Stimulated activated CD8-positive, alpha-beta memory T cell treated with anti-CD3 and anti-CD28 coated beads, Interleukin-7, amount 100 ng/mL, for 1 hour (primary cell): ENCODE results near the gene PSMC5.
A peak's percentile ranks its signal among the peaks of the same experiment; 100 is the strongest.

Experiments
- DNase-seq, 2 donors: peaks; one replicate each; pipeline ENCODE4 v3.0.0-alpha.2; 2020; ENCODE audit warnings: low read depth in 2 of 2

The PSMC5 gene

DNA sequence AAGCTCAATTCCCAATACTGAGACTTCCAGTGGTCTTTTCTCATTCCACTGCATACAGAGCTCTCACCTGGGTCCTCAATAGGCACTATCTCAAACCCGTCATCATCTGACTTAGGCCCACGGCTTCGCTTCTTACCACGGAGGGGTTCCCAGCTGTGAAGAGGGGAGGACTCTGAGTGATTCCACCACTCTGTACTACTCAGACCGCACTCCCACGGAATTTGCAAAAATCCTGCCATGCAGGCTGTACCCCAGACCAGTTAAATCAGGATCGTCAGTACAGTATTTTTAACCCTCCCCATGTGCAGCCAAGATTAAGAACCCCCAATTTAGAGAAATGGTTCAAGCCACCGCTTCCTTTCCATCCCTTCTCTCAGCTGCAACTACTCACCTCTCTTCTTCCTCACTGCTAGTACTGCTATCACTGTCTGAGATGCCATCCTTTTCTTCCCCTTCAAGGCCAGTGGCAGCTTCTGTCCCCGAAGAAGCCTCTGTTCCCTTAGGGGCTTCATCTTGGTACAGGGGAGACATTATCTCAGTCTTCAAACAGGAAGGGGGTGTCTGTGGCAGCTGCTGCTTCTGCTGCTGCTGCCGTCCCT, 6.2 kb upstream of the PSMC5 start:
- DNase-seq: no peak

GRCh38 chr17:63821804-63822203, 5.4 kb upstream of the PSMC5 start:
- DNase-seq: no peak

DNA sequence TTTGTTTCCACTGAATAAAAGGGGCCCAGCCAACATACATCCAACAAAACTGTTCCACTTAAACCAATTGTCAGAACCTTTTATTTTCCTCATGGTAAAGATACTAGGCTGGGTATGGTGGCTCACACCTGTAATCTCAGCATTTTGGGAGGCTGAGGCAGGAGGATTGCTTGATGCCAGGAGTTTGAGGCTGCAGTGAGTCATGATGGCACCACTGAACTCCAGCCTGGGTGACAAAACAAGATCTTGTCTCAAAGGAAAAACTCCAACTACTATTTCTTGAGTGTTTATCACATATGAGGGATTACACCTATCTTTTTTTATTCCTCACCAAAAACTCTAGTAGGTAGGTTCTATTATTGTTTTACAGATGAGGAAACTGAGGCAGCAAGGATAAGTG, 4.7 kb upstream of the PSMC5 start:
- no peak for DNase-seq

- no peak for DNase-seq
These were observed 3.4 kb upstream of the PSMC5 start for GRCh38 chr17:63823659-63824331.

GRCh38 chr17:63824362-63824761, 2.9 kb upstream of the PSMC5 start:
- no peak for DNase-seq

DNA sequence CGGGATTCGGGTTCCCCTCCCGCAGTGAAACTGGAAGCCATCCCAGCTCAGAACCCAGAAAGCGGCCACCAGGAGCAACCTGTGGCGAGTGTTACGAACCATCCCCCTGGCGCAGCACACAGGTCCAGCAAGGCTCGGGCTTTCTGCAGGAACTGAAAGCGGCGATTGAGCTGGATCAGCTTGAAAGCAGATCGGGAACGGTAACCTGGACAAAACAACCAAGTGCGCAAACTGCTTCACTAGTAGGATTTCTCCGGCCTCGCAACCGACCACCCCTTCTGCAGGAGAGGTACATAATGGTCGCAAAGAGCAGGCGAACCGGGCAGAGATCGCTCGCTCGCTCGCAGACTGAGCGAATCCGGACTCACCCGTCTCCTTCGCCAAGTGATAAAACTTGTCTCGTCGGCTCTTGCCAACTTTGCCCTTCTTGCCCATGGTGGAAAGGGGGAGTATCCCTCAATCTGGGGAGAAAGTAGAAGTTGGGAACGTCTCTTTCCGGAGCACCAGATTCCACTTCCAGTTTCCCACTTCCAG, 696 bp upstream of the PSMC5 start:
- no peak for DNase-seq

DNA sequence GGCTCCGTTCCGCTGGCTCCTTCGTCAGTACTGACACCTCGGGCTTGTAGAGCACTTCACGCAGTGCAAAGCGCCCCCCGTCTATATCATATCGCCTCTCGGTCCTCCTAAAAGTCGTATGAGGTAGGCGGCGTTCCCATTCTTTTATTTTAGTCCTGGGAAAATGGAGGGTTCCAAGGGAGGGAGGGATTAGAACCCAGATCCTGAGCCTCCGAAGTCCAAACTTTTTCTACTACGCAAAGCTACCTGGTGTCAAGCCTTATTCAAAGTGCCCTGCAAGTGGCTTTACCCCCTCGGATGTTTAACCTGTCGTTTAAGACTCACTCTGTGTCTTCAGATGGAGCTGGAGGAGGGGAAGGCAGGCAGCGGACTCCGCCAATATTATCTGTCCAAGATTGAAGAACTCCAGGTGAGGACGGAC, 580 bp downstream of the PSMC5 start:
- DNase-seq: no peak

GRCh38 chr17:63828936-63829335, 1.7 kb downstream of the PSMC5 start:
- DNase-seq: no peak

DNA sequence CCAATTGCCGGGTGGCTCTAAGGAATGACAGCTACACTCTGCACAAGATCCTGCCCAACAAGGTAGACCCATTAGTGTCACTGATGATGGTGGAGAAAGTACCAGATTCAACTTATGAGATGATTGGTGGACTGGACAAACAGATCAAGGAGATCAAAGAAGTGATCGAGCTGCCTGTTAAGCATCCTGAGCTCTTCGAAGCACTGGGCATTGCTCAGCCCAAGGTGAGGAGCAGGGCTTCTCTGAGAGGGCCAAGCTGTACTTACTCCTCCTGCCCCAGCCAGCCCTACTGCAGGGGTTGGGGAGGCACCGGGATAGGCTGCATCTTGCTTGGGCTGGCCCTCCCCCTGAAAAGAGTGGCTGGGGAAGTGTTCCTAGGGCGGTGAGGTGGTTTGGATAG, 3.0 kb downstream of the PSMC5 start:
- DNase-seq: no peak

- DNase-seq: no peak
These were observed 3.8 kb downstream of the PSMC5 start for GRCh38 chr17:63830904-63831491.

- DNase-seq: no peak
These were observed 4.3 kb downstream of the PSMC5 start for GRCh38 chr17:63831505-63831904.

DNA sequence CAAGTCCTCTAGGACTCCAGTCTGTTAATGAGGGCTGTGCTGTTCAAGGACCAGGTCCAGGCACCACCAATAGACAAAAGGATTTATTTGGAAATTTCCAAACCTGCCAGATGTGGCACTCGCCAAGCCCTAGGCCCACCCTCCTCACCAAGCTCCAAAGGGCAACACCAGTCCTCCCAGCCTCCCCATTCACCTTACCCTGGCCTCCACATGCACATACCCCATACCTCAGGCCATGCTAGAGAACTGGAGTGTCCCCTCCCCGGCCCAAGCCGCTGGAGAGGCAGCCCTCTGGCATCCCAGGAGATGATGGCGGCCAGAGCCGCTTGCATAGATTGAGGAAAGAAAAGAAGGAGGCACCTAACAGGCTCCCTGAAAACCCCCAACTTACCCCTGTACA, 4.8 kb downstream of the PSMC5 start:
- DNase-seq: no peak

DNA sequence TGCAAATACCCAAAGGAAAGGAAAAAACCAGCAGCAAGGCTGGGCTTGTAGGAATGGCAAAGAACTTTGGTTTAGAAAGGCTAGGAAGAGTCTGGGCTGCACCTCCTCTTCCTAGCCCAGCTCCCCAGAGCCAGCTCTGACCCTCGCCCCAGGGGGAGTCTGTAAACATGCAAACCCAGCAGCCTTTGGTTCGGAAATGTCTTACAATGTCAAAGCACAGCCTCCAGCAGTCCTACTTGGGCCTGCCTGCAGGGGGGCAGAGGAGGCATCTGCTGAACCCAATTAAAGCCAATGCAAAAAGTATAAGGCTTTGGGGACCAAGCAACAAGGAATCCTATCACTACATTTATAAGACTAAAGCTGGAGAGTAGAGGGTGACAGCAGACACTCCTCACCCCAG, 5.2 kb downstream of the PSMC5 start:
- no peak for DNase-seq

DNA sequence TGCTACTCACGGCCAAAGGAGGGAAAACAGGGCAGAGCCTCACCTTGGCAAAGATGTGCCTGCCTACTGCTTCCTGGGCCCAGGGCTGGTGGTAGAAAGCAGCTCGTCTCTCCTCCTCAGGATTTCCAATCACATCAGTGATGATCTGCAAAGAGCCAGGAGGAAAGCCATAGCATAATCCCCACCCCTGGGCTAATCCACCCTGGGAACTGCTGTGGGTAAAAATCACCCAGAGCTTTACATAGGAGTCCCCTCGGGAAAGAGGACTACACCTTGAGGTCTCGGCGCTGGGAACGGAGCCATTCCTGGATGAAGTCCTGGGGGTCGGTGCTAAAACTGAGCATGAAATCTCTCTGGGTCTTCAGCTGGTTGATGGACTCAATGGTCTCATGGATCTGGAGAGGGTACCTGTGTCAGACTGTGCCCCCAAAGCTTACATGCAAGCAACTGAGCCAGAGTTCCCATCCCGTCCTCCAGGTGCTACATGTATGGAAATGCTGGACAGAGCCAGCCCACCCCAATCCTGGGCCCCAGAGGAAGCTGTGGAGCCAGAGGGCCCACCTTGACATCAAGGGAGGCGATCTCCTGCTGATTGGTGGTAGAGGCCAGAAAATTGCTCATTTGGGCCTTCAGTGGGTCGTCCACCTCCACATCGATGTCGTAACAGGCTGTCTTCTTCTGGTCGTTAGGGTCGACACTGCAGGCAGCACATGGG, 6.0 kb downstream of the PSMC5 start:
- DNase-seq: no peak

DNA sequence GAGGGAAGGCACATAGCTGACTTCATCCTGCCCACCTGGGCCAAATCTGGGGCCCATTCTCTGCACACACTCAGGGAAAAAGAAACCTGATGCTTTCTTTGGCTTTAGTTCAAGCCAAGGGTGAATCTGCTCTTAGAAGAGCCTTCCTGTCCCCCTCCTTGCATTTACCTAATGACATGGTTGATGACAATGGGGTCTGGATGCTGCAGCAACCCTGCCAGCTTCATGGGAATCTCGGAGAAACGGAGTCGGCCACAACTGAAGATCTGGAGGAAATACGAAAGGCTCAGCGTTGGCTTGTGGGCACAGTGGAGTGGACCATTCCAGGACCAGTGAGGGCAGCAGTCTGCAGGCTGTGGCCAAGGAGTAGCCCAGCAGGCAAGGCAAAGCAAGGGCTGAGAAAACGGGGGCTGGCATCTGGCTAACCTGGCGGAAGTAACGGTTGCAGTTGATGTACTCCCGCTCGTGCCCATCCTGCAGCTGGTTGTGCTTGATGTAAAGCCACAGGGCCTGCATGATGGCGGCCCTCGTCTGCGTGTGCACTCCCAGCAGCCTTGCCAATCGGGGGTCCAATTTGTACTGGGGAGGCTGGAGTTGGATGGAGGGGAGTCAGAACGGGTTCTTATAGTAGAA, 6.6 kb downstream of the PSMC5 start:
- DNase-seq: no peak

DNA sequence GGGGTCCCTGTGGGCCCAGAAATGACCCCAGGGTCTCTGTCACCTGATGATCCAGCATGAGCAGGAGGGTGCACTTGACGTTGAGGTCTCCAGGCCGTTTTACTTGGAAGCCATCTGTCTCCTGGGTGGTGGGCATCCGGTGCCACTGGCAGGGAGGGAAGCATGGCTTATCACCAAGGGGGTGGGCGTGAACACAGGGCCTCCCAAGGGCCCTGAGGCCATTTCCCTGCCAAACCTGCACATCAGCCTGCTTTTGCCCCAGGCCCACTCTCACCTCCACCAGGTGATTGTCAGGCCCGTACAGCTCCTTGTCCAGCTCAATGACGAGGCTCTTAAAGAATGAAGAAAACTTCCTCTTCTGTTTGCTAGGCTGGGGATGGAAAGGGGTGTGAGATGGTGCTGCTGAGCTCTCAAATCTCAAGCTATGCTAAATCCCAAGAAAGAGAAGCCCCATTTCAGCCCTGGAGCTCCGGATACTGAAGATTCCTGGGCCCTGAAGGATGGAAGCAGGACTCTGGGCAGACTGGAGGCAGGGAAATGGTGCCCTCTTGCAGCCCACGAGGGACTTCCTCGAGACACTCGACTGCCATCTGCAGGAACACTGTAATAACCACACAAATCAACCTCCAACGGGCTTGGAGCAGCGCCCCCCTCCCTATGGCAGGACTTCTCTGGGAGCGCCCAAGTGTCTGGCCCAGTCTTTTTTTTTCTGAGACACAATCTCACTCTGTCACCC, 7.4 kb downstream of the PSMC5 start:
- peak in 1 of 2 donors; percentile 32 for DNase-seq

- DNase-seq: no peak
These were observed 8.0 kb downstream of the PSMC5 start for GRCh38 chr17:63835167-63835720.

- no peak for DNase-seq
These were observed 9.6 kb downstream of the PSMC5 start for GRCh38 chr17:63836811-63837210.

DNA sequence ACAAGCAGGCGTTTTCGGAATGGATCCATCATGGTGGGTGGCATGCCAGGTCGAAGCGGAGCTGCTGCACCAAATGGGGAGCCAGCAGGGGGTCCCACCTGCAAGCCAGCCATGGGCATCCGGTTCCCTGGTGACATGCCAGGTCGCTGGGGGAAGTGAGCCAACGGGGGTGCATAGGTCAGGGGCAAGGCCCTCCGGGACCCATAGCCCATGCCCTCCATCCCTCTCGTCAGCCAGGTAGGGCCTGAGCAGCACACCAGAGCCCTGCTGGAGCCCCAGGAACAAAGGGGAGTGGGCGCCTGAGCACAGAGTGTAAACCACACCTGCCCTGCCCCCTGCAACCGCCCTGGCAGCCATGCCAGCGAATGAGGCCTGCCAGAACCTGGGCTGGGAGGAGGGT, 10.2 kb downstream of the PSMC5 start:
- no peak for DNase-seq

DNA sequence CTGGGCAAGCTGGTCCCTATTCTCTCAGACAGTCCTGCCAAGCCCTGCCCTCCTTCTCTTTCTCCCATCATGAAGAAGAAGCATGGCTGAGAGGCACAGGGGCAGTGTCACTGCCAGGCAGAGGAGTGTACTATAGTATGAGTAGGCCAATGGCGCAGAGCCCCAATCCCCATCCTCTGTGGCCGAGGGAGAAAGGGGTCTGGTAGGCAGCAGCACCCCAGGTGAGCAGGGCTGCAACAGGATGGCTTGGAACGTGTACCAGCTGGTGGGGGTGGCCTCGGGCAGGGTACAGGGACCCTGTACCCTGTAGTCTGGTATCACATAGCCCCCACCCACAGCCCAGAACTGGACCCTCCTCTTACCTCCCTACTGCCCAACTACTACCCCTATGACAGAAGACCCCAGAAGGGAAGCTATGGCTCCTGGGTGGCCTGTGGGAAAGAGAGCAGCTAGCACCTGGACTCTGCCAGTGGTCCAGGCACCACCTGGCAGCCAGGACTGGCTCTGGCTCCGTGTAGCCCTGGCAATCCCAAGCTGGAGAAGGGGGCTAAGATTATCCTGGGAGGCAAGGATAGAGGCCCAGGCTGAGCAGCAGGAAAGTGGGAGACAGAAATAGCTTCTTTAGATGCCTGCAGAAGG, 10.8 kb downstream of the PSMC5 start:
- no peak for DNase-seq
